Keratinocyte (primary cell): ENCODE results near the gene PIAS3. TPM values are rescaled to one million over a fixed set of nuclear protein-coding genes. Genes with fewer than 3 reads are reported as not detected.
"Not testable (repeated sequence)": the region's sequence is repeated elsewhere in the genome, so short reads cannot be mapped to it uniquely, and the experiment has no call there.

Experiments used
- DNase-seq: peaks from one replicate; pipeline ENCODE4 v3.0.0-alpha.2; 2011; ENCODE audit warnings: low read depth, missing footprints, low spot score
- FAIRE-seq: peaks from 2 replicates; lab custom pipeline; 2011; peaks lifted over from hg19 to GRCh38; lab: Jason Lieb, UNC
- H2AFZ ChIP-seq: 2 replicates; pipeline ENCODE4 v1.6.0; 2012; ENCODE audit warnings: low read length, control low read depth, inconsistent platforms; ENCODE audit not compliant: control insufficient read depth
- H3K27ac ChIP-seq: 2 replicates; pipeline ENCODE4 v1.5.1; 2011; ENCODE audit warnings: low read length; ENCODE audit not compliant: control insufficient read depth, insufficient read depth
- H3K27me3 ChIP-seq: 3 replicates; pipeline ENCODE4 v1.6.0; 2011; ENCODE audit warnings: low read length; ENCODE audit not compliant: control insufficient read depth, insufficient read depth; ENCODE audit errors: extremely low read depth
- H3K36me3 ChIP-seq, 2 experiments: 2 replicates in 1 of 2; 3 replicates in 1 of 2; pipeline ENCODE4 v1.5.1; 2011; ENCODE audit warnings: low read length in 2 of 2, mild to moderate bottlenecking in 1 of 2; ENCODE audit not compliant: control insufficient read depth in 2 of 2, insufficient read depth in 2 of 2; ENCODE audit errors: extremely low read depth in 1 of 2
- H3K4me1 ChIP-seq: 3 replicates; pipeline ENCODE4 v1.5.1; 2011; ENCODE audit warnings: low read length; ENCODE audit not compliant: control insufficient read depth, insufficient read depth; ENCODE audit errors: extremely low read depth
- H3K4me2 ChIP-seq: 3 replicates; pipeline ENCODE4 v1.6.0; 2011; ENCODE audit warnings: low read depth, low read length; ENCODE audit not compliant: control insufficient read depth, insufficient read depth; ENCODE audit errors: extremely low read depth
- H3K4me3 ChIP-seq, 3 experiments: fragments of 200-600 bp in 1 of 3; sonication (generic) in 1 of 3; 2 replicates in 2 of 3; 3 replicates in 1 of 3; pipeline ENCODE4 v1.5.1; 2011 to 2016; ENCODE audit warnings: low read length in 3 of 3, mild to moderate bottlenecking in 3 of 3, control low read depth in 2 of 3, inconsistent platforms in 1 of 3, low read depth in 1 of 3, mixed read lengths in 1 of 3, mixed run types in 1 of 3, moderate library complexity in 1 of 3; ENCODE audit not compliant: control insufficient read depth in 2 of 3, insufficient read depth in 2 of 3; ENCODE audit errors: extremely low read depth in 1 of 3
- H3K79me2 ChIP-seq: 2 replicates; pipeline ENCODE4 v1.6.0; 2012; ENCODE audit warnings: low read length; ENCODE audit not compliant: control insufficient read depth, insufficient read depth
- H3K9ac ChIP-seq: 3 replicates; pipeline ENCODE4 v1.6.0; 2011; ENCODE audit warnings: low read length; ENCODE audit not compliant: control insufficient read depth, insufficient read depth; ENCODE audit errors: extremely low read depth
- H3K9me1 ChIP-seq: 3 replicates; pipeline ENCODE4 v1.6.0; 2011; ENCODE audit warnings: low read length; ENCODE audit not compliant: control insufficient read depth, insufficient read depth; ENCODE audit errors: extremely low read depth
- H3K9me3 ChIP-seq: 2 replicates; pipeline ENCODE4 v1.5.1; 2012; ENCODE audit warnings: low read depth, low read length; ENCODE audit not compliant: control insufficient read depth
- H4K20me1 ChIP-seq: 3 replicates; pipeline ENCODE4 v1.6.0; 2011; ENCODE audit warnings: low read length; ENCODE audit not compliant: control insufficient read depth, insufficient read depth; ENCODE audit errors: extremely low read depth
- EZH2 ChIP-seq: IDR thresholded peaks from one replicate; pipeline ENCODE4 v1.6.1; 2012; ENCODE audit warnings: inconsistent platforms, mild to moderate bottlenecking, low read length, moderate library complexity
- dilution Hi-C: fragments of 300-500 bp; cut with MboI; formaldehyde crosslinking; loops from one replicate; pipeline ENCODE4 v1.7.0; 2020; ENCODE audit warnings: low sequenced_read_pairs; ENCODE audit not compliant: extremely low pct_ligation_motif_present
- polyA plus RNA-seq, 5 experiments: library from polyadenylated mRNA; depleted of rRNA in 3 of 5; stranded (reverse) in 3 of 5; stranded (forward) in 1 of 5; unstranded in 1 of 5; fragments of >200 nt; gene quantifications; 1 replicate in 1 of 5; 2 replicates in 3 of 5; 3 replicates in 1 of 5; pipeline versions ENCODE4 v1.2.1 to v1.2.3, GENCODE V29; 2011 to 2012; ENCODE audit warnings: missing spikeins in 2 of 5, low read depth in 1 of 5, low replicate concordance in 1 of 5
- TF ChIP-seq, protein P1 (sequence below), 3 experiments: IDR thresholded peaks in 1 of 3; conservative IDR thresholded peaks in 1 of 3; optimal IDR thresholded peaks in 1 of 3; 2 replicates in 2 of 3; 3 replicates in 1 of 3; pipeline versions ENCODE3 to v1.5.1; 2011; ENCODE audit warnings: low read length in 3 of 3, mild to moderate bottlenecking in 3 of 3, moderate library complexity in 2 of 3, control low read depth in 1 of 3, inconsistent platforms in 1 of 3; ENCODE audit not compliant: insufficient read depth in 2 of 3; ENCODE audit errors: extremely low read depth in 1 of 3

The PIAS3 gene
- polyA plus RNA-seq, 1 donor (not counting 4 experiments of a cell fraction or from before 2014, with no cell fraction given), result 26.9 TPM

DNA sequence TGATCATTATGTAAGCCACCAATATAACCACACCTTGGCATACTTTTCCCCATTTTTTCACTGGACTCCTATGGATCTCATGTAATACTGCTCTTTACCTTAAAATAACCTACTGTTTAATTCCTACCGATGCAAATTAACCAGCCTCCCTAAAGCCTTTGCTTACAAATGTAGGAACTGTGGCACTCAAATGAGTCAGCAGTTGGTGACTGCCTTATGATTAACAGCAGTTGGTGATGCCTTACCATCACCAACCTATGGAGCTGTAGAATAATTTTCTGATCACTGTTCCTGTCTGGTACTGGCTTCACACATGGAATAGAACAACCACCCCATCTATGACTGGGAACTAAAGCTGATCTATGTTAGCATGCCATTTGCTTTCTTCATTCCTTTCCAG is 21.2 kb downstream of the PIAS3 start:
- no peaks in the 10 kb centered on the region for H3K9me3 ChIP-seq
- DNase-seq (no peak), FAIRE-seq (no peak)
- no peak overlapping the region for H2AFZ ChIP-seq
- TF ChIP-seq, protein P1, sequence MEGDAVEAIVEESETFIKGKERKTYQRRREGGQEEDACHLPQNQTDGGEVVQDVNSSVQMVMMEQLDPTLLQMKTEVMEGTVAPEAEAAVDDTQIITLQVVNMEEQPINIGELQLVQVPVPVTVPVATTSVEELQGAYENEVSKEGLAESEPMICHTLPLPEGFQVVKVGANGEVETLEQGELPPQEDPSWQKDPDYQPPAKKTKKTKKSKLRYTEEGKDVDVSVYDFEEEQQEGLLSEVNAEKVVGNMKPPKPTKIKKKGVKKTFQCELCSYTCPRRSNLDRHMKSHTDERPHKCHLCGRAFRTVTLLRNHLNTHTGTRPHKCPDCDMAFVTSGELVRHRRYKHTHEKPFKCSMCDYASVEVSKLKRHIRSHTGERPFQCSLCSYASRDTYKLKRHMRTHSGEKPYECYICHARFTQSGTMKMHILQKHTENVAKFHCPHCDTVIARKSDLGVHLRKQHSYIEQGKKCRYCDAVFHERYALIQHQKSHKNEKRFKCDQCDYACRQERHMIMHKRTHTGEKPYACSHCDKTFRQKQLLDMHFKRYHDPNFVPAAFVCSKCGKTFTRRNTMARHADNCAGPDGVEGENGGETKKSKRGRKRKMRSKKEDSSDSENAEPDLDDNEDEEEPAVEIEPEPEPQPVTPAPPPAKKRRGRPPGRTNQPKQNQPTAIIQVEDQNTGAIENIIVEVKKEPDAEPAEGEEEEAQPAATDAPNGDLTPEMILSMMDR (optimal IDR thresholded peaks at IDR 0.05 in 1 of 3, IDR thresholded peaks at IDR 0.05 in 1 of 3, conservative IDR thresholded peaks at IDR 0.05 in 1 of 3; ENCODE audit: extremely low read depth in 1 of 3, insufficient read depth in 2 of 3, low read length in 3 of 3), result no peak
- TF ChIP-seq EZH2, result no peak
- no peaks in the 10 kb centered on the region for H3K27me3 ChIP-seq
- dilution Hi-C loops, result no loop called here
- no peak overlapping the region for H3K27ac ChIP-seq
- no peak overlapping the region for H3K9ac ChIP-seq
- H3K4me1 ChIP-seq, result no peaks in the 10 kb centered on the region
- H3K36me3 ChIP-seq, result peaks cover 32 to 51% of the 10 kb centered on the region in 2 experiments
- no peaks in the 10 kb centered on the region for H4K20me1 ChIP-seq
- H3K79me2 ChIP-seq, result no peaks in the 10 kb centered on the region
- no peaks in the 10 kb centered on the region for H3K9me1 ChIP-seq
- no peak overlapping the region for H3K4me3 ChIP-seq
- no peak overlapping the region for H3K4me2 ChIP-seq

DNA sequence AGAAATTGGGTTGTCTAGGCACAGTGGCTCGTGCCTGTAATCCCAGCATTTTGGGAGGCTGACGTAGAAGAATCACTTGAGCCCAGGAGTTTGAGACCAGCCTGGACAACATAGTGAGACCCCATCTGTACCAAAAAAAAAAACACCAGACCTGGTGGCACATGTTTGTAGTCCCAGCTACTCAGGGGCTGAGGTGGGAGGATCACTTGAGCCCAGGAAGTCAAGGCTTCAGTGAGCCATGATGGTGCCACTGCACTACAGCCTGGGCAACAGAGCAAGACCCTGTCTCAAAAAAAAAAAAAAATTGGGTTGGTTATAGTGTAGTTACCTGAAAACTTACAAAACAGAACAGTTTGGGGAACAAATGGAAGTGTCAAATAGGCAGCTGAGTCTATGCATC is 28.1 kb downstream of the PIAS3 start:
- H3K36me3 ChIP-seq, result peaks cover 32 to 44% of the 10 kb centered on the region in 2 experiments
- H3K4me2 ChIP-seq, H3K9me1 ChIP-seq, H3K27ac ChIP-seq, DNase-seq, H3K9me3 ChIP-seq, H3K4me3 ChIP-seq, H4K20me1 ChIP-seq, H3K9ac ChIP-seq, dilution Hi-C loops, H3K79me2 ChIP-seq, H3K4me1 ChIP-seq, H2AFZ ChIP-seq, FAIRE-seq, H3K27me3 ChIP-seq: not testable (repeated sequence)

DNA sequence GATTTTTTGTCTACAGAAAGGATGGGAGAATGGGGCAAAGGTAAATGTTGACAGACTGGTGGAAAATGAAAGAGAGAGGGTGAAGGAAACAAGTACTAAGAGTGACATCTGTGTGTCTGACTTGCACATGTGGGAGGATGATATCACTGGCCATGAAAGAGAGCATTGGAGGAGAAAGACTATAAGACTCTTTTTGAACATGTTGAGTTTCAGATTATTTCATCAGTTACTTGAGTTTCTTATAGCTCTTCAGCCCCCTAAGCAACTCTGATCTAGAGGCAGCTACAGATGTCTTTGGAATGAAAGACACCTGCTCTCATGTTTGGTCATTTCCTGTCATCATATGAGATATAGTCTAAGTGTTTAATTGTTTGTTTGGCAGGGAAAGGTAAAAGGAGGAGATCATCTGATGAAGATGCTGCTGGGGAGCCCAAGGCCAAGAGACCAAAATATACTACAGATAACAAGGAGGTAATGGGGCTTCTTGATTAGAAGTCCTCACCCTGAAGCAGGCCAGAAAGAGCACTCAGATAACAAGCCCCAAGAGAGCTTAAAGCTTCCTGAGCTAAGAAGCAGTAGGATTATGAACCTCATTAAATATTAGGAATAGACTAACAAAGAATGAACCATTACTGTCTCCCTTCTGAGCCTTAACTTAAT is 30.4 kb downstream of the PIAS3 start:
- H4K20me1 ChIP-seq, result no peaks in the 10 kb centered on the region

More for the DNA sequence above, 30.4 kb downstream of the PIAS3 start:
- H3K9ac ChIP-seq, result no peak overlapping the region
- DNase-seq (no peak), FAIRE-seq (no peak)
- H3K4me3 ChIP-seq, result no peak overlapping the region
- no peak for TF ChIP-seq EZH2
- TF ChIP-seq, protein P1 (optimal IDR thresholded peaks at IDR 0.05 in 1 of 3, IDR thresholded peaks at IDR 0.05 in 1 of 3, conservative IDR thresholded peaks at IDR 0.05 in 1 of 3; ENCODE audit: extremely low read depth in 1 of 3, insufficient read depth in 2 of 3, low read length in 3 of 3), result no peak
- H3K36me3 ChIP-seq, result peaks cover 30 to 40% of the 10 kb centered on the region in 2 experiments
- no peak overlapping the region for H3K27ac ChIP-seq
- H2AFZ ChIP-seq, result no peak overlapping the region
- no peaks in the 10 kb centered on the region for H3K9me1 ChIP-seq
- H3K27me3 ChIP-seq, result no peaks in the 10 kb centered on the region
- H3K4me1 ChIP-seq, result peaks cover 5% of the 10 kb centered on the region
- no peaks in the 10 kb centered on the region for H3K9me3 ChIP-seq
- no peak overlapping the region for H3K4me2 ChIP-seq
- peaks cover 23% of the 10 kb centered on the region for H3K79me2 ChIP-seq
- dilution Hi-C loops, result no loop called here
